Upper lobe of left lung (tissue), 6 donors: ENCODE measurements around the gene IYD. TPM values are rescaled to one million over a fixed set of nuclear protein-coding genes. Genes with fewer than 3 reads are reported as not detected.

Experiments
- ATAC-seq, 2 donors: fragments of 200-7000 bp; cut with Tn5 transposase; one replicate each; pipeline ENCODE4 v1.9.1; 2022; ENCODE audit warnings: mild to moderate bottlenecking in 2 of 2, moderate library complexity in 2 of 2; ENCODE audit not compliant: low FRiP score in 2 of 2
- DNase-seq, 2 donors: peaks; one replicate each; pipeline ENCODE4 v3.0.0-alpha.2; 2019 to 2020
- H3K27ac ChIP-seq, 4 donors: fragments of 200-600 bp; sonication (generic); one replicate each; pipeline ENCODE4 v1.5.1; 2016 to 2019
- H3K27me3 ChIP-seq, 4 donors: fragments of 200-600 bp; sonication (generic); one replicate each; pipeline ENCODE4 v1.5.1; 2017 to 2019
- H3K36me3 ChIP-seq, 4 donors: fragments of 200-600 bp; sonication (generic); one replicate each; pipeline ENCODE4 v1.5.1; 2016 to 2019
- H3K4me1 ChIP-seq, 4 donors: fragments of 200-600 bp; sonication (generic); one replicate each; pipeline ENCODE4 v1.5.1; 2018 to 2019
- H3K4me3 ChIP-seq, 4 donors: fragments of 200-600 bp; sonication (generic); one replicate each; pipeline ENCODE4 v1.5.1; 2017 to 2019; ENCODE audit warnings: mild to moderate bottlenecking in 2 of 4, moderate library complexity in 1 of 4
- H3K9me3 ChIP-seq, 4 donors: fragments of 200-600 bp; sonication (generic); one replicate each; pipeline ENCODE4 v1.5.1; 2018 to 2019
- CTCF ChIP-seq, 6 experiments: fragments of 450-650 bp in 4 of 6; fragments of 200-600 bp in 2 of 6; sonication (generic) in 2 of 6; IDR thresholded peaks; one replicate each; pipeline ENCODE4 v1.5.1; 2016 to 2019; ENCODE audit warnings: antibody characterized with exemption in 6 of 6
- EP300 ChIP-seq, 4 donors: sonication (generic); formaldehyde crosslinking; IDR thresholded peaks; one replicate each; pipeline ENCODE4 v1.5.1; 2017; ENCODE audit warnings: antibody characterized with exemption in 4 of 4, control low read depth in 2 of 4
- POLR2A ChIP-seq, 4 donors: fragments of 450-650 bp; IDR thresholded peaks; one replicate each; pipeline ENCODE4 v1.5.1; 2016 to 2017; ENCODE audit warnings: antibody characterized with exemption in 4 of 4, mild to moderate bottlenecking in 2 of 4
- POLR2AphosphoS5 ChIP-seq, 2 donors: sonication (generic); formaldehyde crosslinking; IDR thresholded peaks; one replicate each; pipeline ENCODE4 v1.5.1; 2017; ENCODE audit warnings: antibody characterized with exemption in 2 of 2
- WGBS, 2 donors: methylation state at CpG; one replicate each; pipeline ENCODE4 v1.1.5; 2017 to 2018; 5-methylcytosine and 5-hydroxymethylcytosine counted together
- total RNA-seq, 6 donors: library from RNA; depleted of rRNA in 4 of 6; stranded (reverse); fragments of >200 nt in 4 of 6; gene quantifications; one replicate each; pipeline versions ENCODE4 v1.1.0 to v1.2.1, GENCODE V29; 2016 to 2021
- donor health status: DM: no; HTN: no; CAD: no; lungs with moderate emphysema.
- donor health status: DM: no; HTN: yes; CAD: no; lungs with severe emphysema.

IYD gene
- total RNA-seq, 6 donors from 2014 or later, result under 0.01 to 3.2 (median 1.7) TPM

GRCh38 chr6:150413781-150414281 lies 45.0 kb downstream of the IYD start:
- ATAC-seq (no peak), DNase-seq (no peak)
- peaks cover 20 to 36% (median 32%) of the 10 kb centered on the region in 4 donors for H3K4me1 ChIP-seq
- H3K9me3 ChIP-seq, result no peaks in the 10 kb centered on the region
- TF ChIP-seq CTCF (IDR thresholded peaks at IDR 0.05) (no peak), POLR2A (IDR thresholded peaks at IDR 0.05) (no peak), EP300 (IDR thresholded peaks at IDR 0.05) (no peak), POLR2AphosphoS5 (IDR thresholded peaks at IDR 0.05) (no peak)
- no peak overlapping the region for H3K4me3 ChIP-seq
- H3K27me3 ChIP-seq, result no peaks in the 10 kb centered on the region
- WGBS, 2 donors, result 92 to 93% methylated on average over 3 of the region's 3 CpGs
- H3K27ac ChIP-seq, result no peak overlapping the region
- no peaks in the 10 kb centered on the region for H3K36me3 ChIP-seq

- Histone ChIP-seq H3K4me1 (peaks cover 6 to 17% (median 14%) of the 10 kb centered on the region in 4 donors), H3K4me3 (no peak overlapping the region), H3K9me3 (no peaks in the 10 kb centered on the region), H3K27me3 (no peaks in the 10 kb centered on the region), H3K36me3 (no peaks in the 10 kb centered on the region), H3K27ac (no peak overlapping the region)
- DNase-seq, result no peak
- TF ChIP-seq EP300 (IDR thresholded peaks at IDR 0.05), result no peak
- TF ChIP-seq CTCF (IDR thresholded peaks at IDR 0.05), result no peak
- TF ChIP-seq POLR2A (IDR thresholded peaks at IDR 0.05), result no peak
- TF ChIP-seq POLR2AphosphoS5 (IDR thresholded peaks at IDR 0.05), result no peak
- no peak for ATAC-seq
- WGBS, 2 donors, result 71 to 78% methylated on average over 2 of the region's 2 CpGs
Observed at GRCh38 chr6:150416128-150416527, 47.3 kb downstream of the IYD start.

- H3K36me3 ChIP-seq, result no peaks in the 10 kb centered on the region
- peaks cover 6 to 17% (median 13%) of the 10 kb centered on the region in 4 donors for H3K4me1 ChIP-seq
- 81% methylated on average over 6 of the region's 6 CpGs for WGBS, 2 donors
- no peak overlapping the region for H3K4me3 ChIP-seq
- TF ChIP-seq EP300 (IDR thresholded peaks at IDR 0.05) (no peak), CTCF (IDR thresholded peaks at IDR 0.05) (no peak)
- DNase-seq, result no peak
- H3K27me3 ChIP-seq, result no peaks in the 10 kb centered on the region
- no peak overlapping the region for H3K27ac ChIP-seq
- no peak for ATAC-seq
- no peaks in the 10 kb centered on the region for H3K9me3 ChIP-seq
Observed at GRCh38 chr6:150417250-150417649, 48.4 kb downstream of the IYD start.

- H3K27ac ChIP-seq, result peak overlapping the region; percentile 59 to 82 (median 78)
- ATAC-seq, result peak; percentile 88 to 93
Observed at GRCh38 chr6:150417899-150418826, 49.4 kb downstream of the IYD start.

More at GRCh38 chr6:150417899-150418826, 49.4 kb downstream of the IYD start:
- H3K4me1 ChIP-seq, result peaks cover 6 to 17% (median 13%) of the 10 kb centered on the region in 4 donors
- H3K27me3 ChIP-seq, result no peaks in the 10 kb centered on the region
- no peaks in the 10 kb centered on the region for H3K9me3 ChIP-seq
- peak overlapping the region; percentile 11 to 53 (median 42) for H3K4me3 ChIP-seq
- DNase-seq, result no peak
- H3K36me3 ChIP-seq, result no peaks in the 10 kb centered on the region
- TF ChIP-seq POLR2AphosphoS5 (IDR thresholded peaks at IDR 0.05) (peak in 1 of 2 donors; percentile 18), CTCF (IDR thresholded peaks at IDR 0.05) (peak; percentile 65 to 86 (median 82)), POLR2A (IDR thresholded peaks at IDR 0.05) (no peak), EP300 (IDR thresholded peaks at IDR 0.05) (no peak)
- 5 to 7% methylated on average over 12 of the region's 12 CpGs for WGBS, 2 donors
